Measurements from ENCODE around the gene NCBP2L.

The NCBP2L gene

GRCh38 chrX:107818900-107819521, 41.5 kb downstream of the NCBP2L start:
- H3K27me3 ChIP-seq = peaks cover 8% of the 10 kb centered on the region
- no peaks in the 10 kb centered on the region for H3K4me1 ChIP-seq (ENCODE audit: control insufficient read depth in 1 of 2, insufficient read depth in 1 of 2, low read depth in 1 of 2, low read length in 1 of 2)
- TF ChIP-seq, protein P1, sequence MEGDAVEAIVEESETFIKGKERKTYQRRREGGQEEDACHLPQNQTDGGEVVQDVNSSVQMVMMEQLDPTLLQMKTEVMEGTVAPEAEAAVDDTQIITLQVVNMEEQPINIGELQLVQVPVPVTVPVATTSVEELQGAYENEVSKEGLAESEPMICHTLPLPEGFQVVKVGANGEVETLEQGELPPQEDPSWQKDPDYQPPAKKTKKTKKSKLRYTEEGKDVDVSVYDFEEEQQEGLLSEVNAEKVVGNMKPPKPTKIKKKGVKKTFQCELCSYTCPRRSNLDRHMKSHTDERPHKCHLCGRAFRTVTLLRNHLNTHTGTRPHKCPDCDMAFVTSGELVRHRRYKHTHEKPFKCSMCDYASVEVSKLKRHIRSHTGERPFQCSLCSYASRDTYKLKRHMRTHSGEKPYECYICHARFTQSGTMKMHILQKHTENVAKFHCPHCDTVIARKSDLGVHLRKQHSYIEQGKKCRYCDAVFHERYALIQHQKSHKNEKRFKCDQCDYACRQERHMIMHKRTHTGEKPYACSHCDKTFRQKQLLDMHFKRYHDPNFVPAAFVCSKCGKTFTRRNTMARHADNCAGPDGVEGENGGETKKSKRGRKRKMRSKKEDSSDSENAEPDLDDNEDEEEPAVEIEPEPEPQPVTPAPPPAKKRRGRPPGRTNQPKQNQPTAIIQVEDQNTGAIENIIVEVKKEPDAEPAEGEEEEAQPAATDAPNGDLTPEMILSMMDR (IDR thresholded peaks at IDR 0.05) = no peak
- H3K36me3 ChIP-seq = no peaks in the 10 kb centered on the region
- no peaks in the 10 kb centered on the region for H3K9me3 ChIP-seq
- no peak overlapping the region for H3K4me3 ChIP-seq (ENCODE audit: low read depth in 1 of 2, low read length in 1 of 2)
- no peak overlapping the region for H3K27ac ChIP-seq

DNA sequence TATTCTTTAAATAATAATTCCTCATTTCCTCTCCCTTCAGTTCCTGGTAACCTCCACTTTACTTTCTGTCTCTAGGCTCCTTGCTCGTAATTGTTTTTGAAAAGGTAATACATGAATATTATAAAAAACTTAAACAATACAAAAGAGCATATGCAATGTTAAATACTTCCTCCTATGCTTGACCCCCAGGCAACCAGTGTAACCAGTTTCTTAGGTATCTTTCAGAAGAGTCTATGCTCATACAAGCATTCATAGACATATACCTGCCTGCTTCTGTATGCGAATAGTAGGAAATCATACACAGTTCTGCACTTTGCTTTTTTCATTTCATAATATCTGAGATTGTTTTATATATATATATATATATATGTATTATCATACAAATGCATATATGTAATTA, 45.5 kb downstream of the NCBP2L start:
- H3K36me3 ChIP-seq = no peaks in the 10 kb centered on the region
- peaks cover 48% of the 10 kb centered on the region for H3K27me3 ChIP-seq
- H3K27ac ChIP-seq = no peak overlapping the region
- no peaks in the 10 kb centered on the region for H3K9me3 ChIP-seq
- TF ChIP-seq, protein P1 (IDR thresholded peaks at IDR 0.05) = no peak
- H3K4me3 ChIP-seq (ENCODE audit: low read depth in 1 of 2, low read length in 1 of 2) = no peak overlapping the region
- H3K4me1 ChIP-seq (ENCODE audit: control insufficient read depth in 1 of 2, insufficient read depth in 1 of 2, low read depth in 1 of 2, low read length in 1 of 2) = no peaks in the 10 kb centered on the region

DNA sequence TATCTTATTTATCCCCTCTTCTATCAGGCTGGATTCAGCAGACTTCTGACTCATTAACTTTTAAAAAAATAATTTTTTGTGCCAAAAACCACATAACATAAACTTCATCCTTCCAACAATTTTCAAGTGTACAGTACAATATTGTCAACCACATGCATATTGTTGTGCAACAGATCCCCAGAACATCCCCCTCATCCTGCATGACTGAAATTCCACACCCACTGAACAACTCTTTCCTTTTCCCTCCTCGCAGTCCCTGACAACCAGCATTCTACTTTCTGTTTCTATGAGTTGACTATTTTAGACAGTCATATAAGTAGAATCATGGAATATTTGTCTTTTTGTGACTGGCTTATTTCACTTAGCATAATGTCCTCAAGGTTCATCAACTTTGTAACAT, 45.9 kb downstream of the NCBP2L start:
- Histone ChIP-seq H3K4me3 (ENCODE audit: low read depth in 1 of 2, low read length in 1 of 2) (no peak overlapping the region), H3K4me1 (ENCODE audit: control insufficient read depth in 1 of 2, insufficient read depth in 1 of 2, low read depth in 1 of 2, low read length in 1 of 2) (no peaks in the 10 kb centered on the region), H3K27ac (no peak overlapping the region), H3K9me3 (no peaks in the 10 kb centered on the region), H3K36me3 (no peaks in the 10 kb centered on the region), H3K27me3 (peaks cover 52% of the 10 kb centered on the region)
- TF ChIP-seq, protein P1 (IDR thresholded peaks at IDR 0.05) = no peak

DNA sequence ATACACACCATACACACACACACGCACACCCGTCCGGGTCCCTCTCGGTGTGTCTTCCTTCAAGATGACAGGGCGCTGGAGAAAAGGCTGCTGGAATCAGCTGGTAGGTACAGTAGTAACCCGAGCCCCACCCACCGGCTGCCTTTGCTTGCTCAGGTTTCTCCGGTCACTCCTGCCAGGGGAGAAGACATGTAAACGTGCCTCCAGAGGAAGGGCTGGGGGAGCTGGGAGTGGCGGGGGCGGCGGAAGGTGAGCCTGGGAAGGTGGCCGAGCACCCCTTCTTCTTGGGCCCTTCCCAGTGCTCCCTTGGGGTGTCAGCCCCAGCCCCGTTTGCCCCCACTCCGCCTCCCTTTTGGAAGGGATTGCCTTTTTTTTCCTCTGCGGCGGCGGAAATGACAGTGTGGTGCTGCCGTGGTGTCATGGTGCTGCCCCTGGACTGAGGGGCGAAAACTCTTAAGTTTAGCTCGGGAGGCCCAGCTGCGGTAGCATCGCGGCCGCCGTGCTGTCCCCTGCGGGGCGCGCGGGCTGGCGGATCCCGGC, 48.2 kb downstream of the NCBP2L start, which contains the start of gene MID2:
TSS of gene MID2 (plus strand) at position 169 of the 540 bp plus-strand sequence. CDS start 561 bp downstream, outside the sequence.
- no peak within 1 kb of the TSS for H3K27ac ChIP-seq
- peaks cover 74% of the 10 kb centered on the region for H3K27me3 ChIP-seq

DNA sequence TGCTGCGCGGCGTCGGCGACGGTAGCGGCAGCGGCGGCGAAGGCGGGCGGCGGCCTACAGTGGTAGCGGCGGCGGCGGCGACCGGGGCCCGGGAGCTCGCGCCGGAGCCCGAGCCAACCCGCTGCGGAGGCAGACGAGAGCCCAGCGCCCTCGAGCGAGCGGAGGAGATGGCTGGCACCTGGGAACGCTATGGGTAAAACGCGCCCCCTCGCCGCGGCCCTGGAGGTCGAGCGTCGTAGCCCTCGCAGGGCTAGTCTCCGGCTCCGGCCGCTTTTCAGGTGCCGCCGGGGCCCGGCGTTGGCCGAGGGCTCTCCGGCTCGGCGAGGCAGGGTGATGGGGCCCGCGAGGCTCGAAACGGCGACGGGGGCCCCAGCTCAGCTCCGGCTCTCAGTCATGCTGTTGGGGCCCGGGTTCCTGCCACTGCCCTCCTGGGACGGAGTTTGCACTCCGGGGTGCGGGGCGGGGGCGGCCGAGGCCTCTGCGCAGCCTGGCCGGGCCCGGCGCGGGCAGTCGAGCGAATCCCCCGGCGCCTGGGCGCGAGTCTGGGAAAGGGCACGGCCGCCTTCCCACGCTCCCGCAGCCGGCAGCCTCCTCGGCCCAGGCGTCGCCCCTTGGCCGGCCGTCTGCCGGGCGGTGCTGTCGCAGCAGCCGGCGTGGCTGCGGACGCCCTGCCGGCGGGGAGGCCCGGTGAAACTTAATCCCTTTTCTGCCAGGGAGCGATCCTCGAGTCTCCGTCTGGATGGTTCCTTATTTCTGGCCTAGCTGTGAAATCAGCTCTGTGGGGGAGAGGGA, 48.9 kb downstream of the NCBP2L start:
- Histone ChIP-seq H3K27me3 (peaks cover 79% of the 10 kb centered on the region), H3K4me1 (ENCODE audit: control insufficient read depth in 1 of 2, insufficient read depth in 1 of 2, low read depth in 1 of 2, low read length in 1 of 2) (no peaks in the 10 kb centered on the region), H3K9me3 (no peaks in the 10 kb centered on the region), H3K4me3 (ENCODE audit: low read depth in 1 of 2, low read length in 1 of 2) (no peak overlapping the region), H3K27ac (no peak overlapping the region), H3K36me3 (no peaks in the 10 kb centered on the region)
- TF ChIP-seq, protein P1 (IDR thresholded peaks at IDR 0.05) = no peak

More for the DNA sequence above, 48.2 kb downstream of the NCBP2L start, which contains the start of gene MID2:
- no peaks in the 10 kb centered on the region for H3K36me3 ChIP-seq
- TF ChIP-seq, protein P1 (IDR thresholded peaks at IDR 0.05) = no peak
- H3K9me3 ChIP-seq = no peaks in the 10 kb centered on the region
- H3K4me1 ChIP-seq (ENCODE audit: control insufficient read depth in 1 of 2, insufficient read depth in 1 of 2, low read depth in 1 of 2, low read length in 1 of 2) = no peaks in the 10 kb centered on the region
- no peak within 1 kb of the TSS for H3K4me3 ChIP-seq (ENCODE audit: low read depth in 1 of 2, low read length in 1 of 2)

Data from neutrophil (primary cell).